WERI-Rb-1 (cell line): ENCODE data around the gene PLAAT2.

Experiments
- DNase-seq: peaks from one replicate; pipeline ENCODE4 v3.0.0-alpha.2; 2020
- H3K27ac ChIP-seq: fragments of 250-450 bp; sonication (Bioruptor Pico); 2 replicates; pipeline ENCODE4 v1.5.1; 2020; ENCODE audit warnings: mild to moderate bottlenecking, moderate library complexity
- H3K27me3 ChIP-seq: fragments of 250-450 bp; sonication (Bioruptor Pico); 2 replicates; pipeline ENCODE4 v1.5.1; 2021; ENCODE audit warnings: mild to moderate bottlenecking, low read depth, moderate library complexity; ENCODE audit not compliant: insufficient read depth, severe bottlenecking
- H3K36me3 ChIP-seq: fragments of 250-450 bp; sonication (Bioruptor Pico); 2 replicates; pipeline ENCODE4 v1.5.1; 2020; ENCODE audit warnings: mild to moderate bottlenecking, moderate library complexity
- H3K4me3 ChIP-seq: 2 replicates; pipeline ENCODE4 v1.5.1; 2011; ENCODE audit warnings: low read depth, mild to moderate bottlenecking, control low read depth, low read length
- H3K9me3 ChIP-seq: fragments of 250-450 bp; sonication (Bioruptor Pico); 2 replicates; pipeline ENCODE4 v1.5.1; 2021; ENCODE audit warnings: mild to moderate bottlenecking, moderate library complexity; ENCODE audit not compliant: severe bottlenecking
- CTCF ChIP-seq: IDR thresholded peaks from 2 replicates; pipeline ENCODE4 v1.5.1; 2011; ENCODE audit warnings: low read depth, mild to moderate bottlenecking, control low read depth, inconsistent platforms, low read length

The PLAAT2 gene

GRCh38 chr11:63563201-63564055, at the start of gene PLAAT2:
Gene PLAAT2, minus strand, starts transcription at chr11:63563379. Its CDS starts 55 bp downstream, at chr11:63563324.
- Histone ChIP-seq H3K27ac (no peak within 1 kb of the TSS), H3K36me3 (no peaks in the 10 kb centered on the region), H3K4me3 (no peak within 1 kb of the TSS), H3K9me3 (no peaks in the 10 kb centered on the region), H3K27me3 (peaks cover 5% of the 10 kb centered on the region)
- no peak for TF ChIP-seq CTCF
- no peak for DNase-seq

GRCh38 chr11:63612181-63612580, 49.0 kb upstream of the PLAAT2 start:
- Histone ChIP-seq H3K4me3 (no peak overlapping the region), H3K9me3 (no peaks in the 10 kb centered on the region), H3K36me3 (no peaks in the 10 kb centered on the region), H3K27me3 (peaks cover 16% of the 10 kb centered on the region), H3K27ac (no peak overlapping the region)
- TF ChIP-seq CTCF = no peak
- no peak for DNase-seq

GRCh38 chr11:63611395-63611747, 48.2 kb upstream of the PLAAT2 start:
- H3K27me3 ChIP-seq = peaks cover 16% of the 10 kb centered on the region
- H3K36me3 ChIP-seq = no peaks in the 10 kb centered on the region
- no peak overlapping the region for H3K4me3 ChIP-seq
- TF ChIP-seq CTCF = no peak
- H3K9me3 ChIP-seq = no peaks in the 10 kb centered on the region
- no peak for DNase-seq
- no peak overlapping the region for H3K27ac ChIP-seq

GRCh38 chr11:63610604-63611394, 47.6 kb upstream of the PLAAT2 start:
- no peak for TF ChIP-seq CTCF
- Histone ChIP-seq H3K27ac (no peak overlapping the region), H3K9me3 (no peaks in the 10 kb centered on the region), H3K27me3 (peaks cover 16% of the 10 kb centered on the region), H3K36me3 (no peaks in the 10 kb centered on the region), H3K4me3 (no peak overlapping the region)
- no peak for DNase-seq

- H3K27ac ChIP-seq = no peak overlapping the region
- no peaks in the 10 kb centered on the region for H3K9me3 ChIP-seq
- no peak for TF ChIP-seq CTCF
- peaks cover 16% of the 10 kb centered on the region for H3K27me3 ChIP-seq
- DNase-seq = no peak
- H3K4me3 ChIP-seq = no peak overlapping the region
- H3K36me3 ChIP-seq = no peaks in the 10 kb centered on the region
These were observed 46.9 kb upstream of the PLAAT2 start for GRCh38 chr11:63609971-63610580.
